OCI-LY7 (cell line): ENCODE measurements around the gene JDP2. TPM values are rescaled to one million over a fixed set of nuclear protein-coding genes. Genes with fewer than 3 reads are reported as not detected.

Source experiments
- BruUV-seq: library from RNA; stranded (reverse); fragments of 400-500 nt; replicated peaks from 2 replicates; lab custom pipeline; 2021; lab: Mats Ljungman, UMichigan
- CTCF ChIA-PET: fragments of 300-600 bp; sonication (Branson Sonifier 250); formaldehyde crosslinking; loops from one replicate; lab custom pipeline; 2022; ENCODE audit warnings: antibody characterized with exemption; ENCODE audit not compliant: unreplicated experiment; lab: Charles Lee
- POLR2A ChIA-PET: fragments of 300-600 bp; sonication (Branson Sonifier 250); formaldehyde crosslinking; loops from one replicate; lab custom pipeline; 2022; ENCODE audit warnings: antibody characterized with exemption; lab: Charles Lee
- DNase-seq: peaks from one replicate; pipeline ENCODE4 v3.0.0-alpha.2; 2015; ENCODE audit warnings: low spot score
- H2AFZ ChIP-seq: fragments of 200-600 bp; sonication (generic), shearing (Covaris generic); 2 replicates; pipeline ENCODE4 v1.6.1; 2014; ENCODE audit warnings: mild to moderate bottlenecking, antibody characterized with exemption, low read length, moderate library complexity
- H3K27ac ChIP-seq: fragments of 200-600 bp; sonication (generic); 2 replicates; pipeline ENCODE4 v1.5.1; 2014; ENCODE audit warnings: mixed run types, low read depth, mild to moderate bottlenecking, moderate library complexity, low read length, inconsistent platforms; ENCODE audit not compliant: poor library complexity, severe bottlenecking
- H3K36me3 ChIP-seq: fragments of 200-600 bp; sonication (generic); 2 replicates; pipeline ENCODE4 v1.6.1; 2014; ENCODE audit warnings: mild to moderate bottlenecking, antibody characterized with exemption, low read length, moderate library complexity, mixed read lengths; ENCODE audit not compliant: insufficient read depth
- H3K4me1 ChIP-seq: fragments of 200-600 bp; sonication (generic); 2 replicates; pipeline ENCODE4 v1.5.1; 2014; ENCODE audit warnings: mild to moderate bottlenecking, low read length; ENCODE audit not compliant: insufficient read depth, poor library complexity, severe bottlenecking
- H3K4me2 ChIP-seq: fragments of 200-600 bp; sonication (generic); 2 replicates; pipeline ENCODE4 v1.6.1; 2014; ENCODE audit warnings: mild to moderate bottlenecking, low read length
- H3K4me3 ChIP-seq: fragments of 200-600 bp; sonication (generic); 2 replicates; pipeline ENCODE4 v1.5.1; 2014; ENCODE audit warnings: mild to moderate bottlenecking, low read depth, low read length; ENCODE audit not compliant: poor library complexity, severe bottlenecking
- H3K79me2 ChIP-seq: fragments of 200-600 bp; sonication (generic); 2 replicates; pipeline ENCODE4 v1.6.1; 2016; ENCODE audit warnings: low read depth, mild to moderate bottlenecking, low read length, moderate library complexity, mixed read lengths; ENCODE audit not compliant: insufficient read depth
- H3K9me2 ChIP-seq: fragments of 200-600 bp; sonication (generic); 2 replicates; pipeline ENCODE4 v1.6.1; 2016; ENCODE audit warnings: mild to moderate bottlenecking, low read length, mixed read lengths; ENCODE audit not compliant: insufficient read depth
- H3K9me3 ChIP-seq: fragments of 200-600 bp; sonication (generic); 2 replicates; pipeline ENCODE4 v1.6.1; 2014; ENCODE audit warnings: mild to moderate bottlenecking, mixed run types, low read length, mixed read lengths
- H4K20me1 ChIP-seq: fragments of 200-600 bp; sonication (generic); 2 replicates; pipeline ENCODE4 v1.6.1; 2014; ENCODE audit warnings: mild to moderate bottlenecking, antibody characterized with exemption, low read length, moderate library complexity, mixed read lengths; ENCODE audit not compliant: insufficient read depth
- CTCF ChIP-seq: fragments of 200-600 bp; sonication (generic); conservative IDR thresholded peaks from 2 replicates; pipeline ENCODE4 v1.5.1; 2014; ENCODE audit warnings: mild to moderate bottlenecking, antibody characterized with exemption, low read length, moderate library complexity, mixed read lengths
- EZH2phosphoT487 ChIP-seq: fragments of 200-600 bp; sonication (generic); IDR thresholded peaks from 2 replicates; pipeline ENCODE4 v1.6.1; 2018; ENCODE audit warnings: low read depth, borderline replicate concordance, mild to moderate bottlenecking, mixed run types, antibody characterized with exemption, low read length, moderate library complexity, mixed read lengths
- intact Hi-C: fragments of 100-400 bp; cut with micrococcal nuclease; formaldehyde crosslinking; loops from one replicate; pipeline ENCODE4 v1.10.0; 2022; ENCODE audit not compliant: unreplicated experiment
- total RNA-seq, 2 experiments: library from RNA; depleted of rRNA in 1 of 2; stranded (reverse); fragments of >200 nt in 1 of 2; shearing (Covaris generic) in 1 of 2; gene quantifications; 2 replicates each; pipeline ENCODE4 v1.2.3, GENCODE V29; 2014 to 2022

JDP2 gene
- total RNA-seq, 2 experiments from 2014 or later: 45.7 to 62.7 TPM

DNA sequence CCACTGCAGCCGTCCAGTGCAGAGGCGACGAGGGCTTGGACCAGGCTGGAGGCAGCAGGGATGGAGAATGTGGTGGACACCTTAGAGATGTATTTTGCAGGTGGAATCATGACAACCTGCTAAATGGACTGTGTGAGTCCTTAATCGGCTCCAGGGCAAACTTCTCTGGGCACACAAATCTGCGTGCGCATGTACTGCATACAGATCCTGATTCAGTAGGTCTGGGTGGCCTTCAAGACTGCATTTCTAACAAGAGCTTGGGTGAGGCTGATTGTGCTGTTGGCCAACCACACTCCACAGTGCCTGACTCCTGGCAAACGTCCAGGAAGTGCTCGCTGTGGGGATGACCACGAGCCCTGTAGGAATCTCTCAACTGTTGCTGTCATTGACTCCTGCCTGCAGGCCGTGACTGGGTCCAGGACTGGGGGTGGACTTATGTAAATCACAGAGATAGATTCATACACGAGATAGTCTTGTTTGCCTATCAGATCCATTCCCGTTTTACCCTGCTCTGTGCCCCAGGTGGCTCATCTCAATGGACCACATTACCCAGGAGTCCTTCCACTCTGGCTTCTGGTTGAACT is 27.2 kb downstream of the JDP2 start:
- no peak overlapping the region for H2AFZ ChIP-seq
- H4K20me1 ChIP-seq: no peaks in the 10 kb centered on the region
- peaks cover 99% of the 10 kb centered on the region for H3K36me3 ChIP-seq
- peaks cover 56% of the 10 kb centered on the region; the same call in 1 of the 2 replicates for H3K79me2 ChIP-seq
- no peak overlapping the region for H3K4me2 ChIP-seq
- no peak for DNase-seq
- no peaks in the 10 kb centered on the region for H3K9me2 ChIP-seq
- POLR2A ChIA-PET: no interaction called here
- BruUV-seq: no TSS peak
- TF ChIP-seq EZH2phosphoT487 (no peak), CTCF (no peak)
- no peak overlapping the region for H3K27ac ChIP-seq
- H3K4me3 ChIP-seq: no peak overlapping the region
- no peaks in the 10 kb centered on the region for H3K9me3 ChIP-seq
- intact Hi-C loops: loop anchor here (1.0 kb wide), 2 partner anchors 33 to 148 kb away; no protein-coding TSS in a partner anchor
- peaks cover 60% of the 10 kb centered on the region for H3K4me1 ChIP-seq
- CTCF ChIA-PET: interaction anchor here (1.3 kb wide), 1 partner anchor 25 kb away, joined by 4 read pairs; no protein-coding TSS in a partner anchor

- intact Hi-C loops: no loop called here
- CTCF ChIA-PET: no interaction called here
- BruUV-seq: no TSS peak
These were observed 28.5 kb downstream of the JDP2 start for GRCh38 chr14:75456069-75456996.

More at GRCh38 chr14:75456069-75456996, 28.5 kb downstream of the JDP2 start:
- Histone ChIP-seq H3K36me3 (peaks cover 99% of the 10 kb centered on the region), H4K20me1 (no peaks in the 10 kb centered on the region), H3K9me2 (no peaks in the 10 kb centered on the region), H3K27ac (no peak overlapping the region), H2AFZ (no peak overlapping the region), H3K4me2 (no peak overlapping the region), H3K4me1 (peaks cover 48% of the 10 kb centered on the region), H3K79me2 (peaks cover 57% of the 10 kb centered on the region; the same call in 1 of the 2 replicates), H3K9me3 (no peaks in the 10 kb centered on the region), H3K4me3 (no peak overlapping the region)
- DNase-seq: no peak
- POLR2A ChIA-PET: interaction anchor here (1.3 kb wide), 1 partner anchor 114 kb away, joined by 3 read pairs; no protein-coding TSS in a partner anchor
- TF ChIP-seq EZH2phosphoT487 (no peak), CTCF (no peak)
